OCI-LY3 (cell line): Measurements from ENCODE around the gene GBX2.

Experiments
- CTCF ChIP-seq: fragments of 200-600, 300-600 bp; sonication (generic); IDR thresholded peaks from 2 replicates; pipeline ENCODE4 v1.5.1; 2014; ENCODE audit warnings: antibody characterized with exemption, low read length, low read depth
- EZH2phosphoT487 ChIP-seq: fragments of 200-600 bp; shearing (Covaris generic); IDR thresholded peaks from 2 replicates; pipeline ENCODE4 v1.6.1; 2018; ENCODE audit warnings: antibody characterized with exemption, mixed run types, low read depth

DNA sequence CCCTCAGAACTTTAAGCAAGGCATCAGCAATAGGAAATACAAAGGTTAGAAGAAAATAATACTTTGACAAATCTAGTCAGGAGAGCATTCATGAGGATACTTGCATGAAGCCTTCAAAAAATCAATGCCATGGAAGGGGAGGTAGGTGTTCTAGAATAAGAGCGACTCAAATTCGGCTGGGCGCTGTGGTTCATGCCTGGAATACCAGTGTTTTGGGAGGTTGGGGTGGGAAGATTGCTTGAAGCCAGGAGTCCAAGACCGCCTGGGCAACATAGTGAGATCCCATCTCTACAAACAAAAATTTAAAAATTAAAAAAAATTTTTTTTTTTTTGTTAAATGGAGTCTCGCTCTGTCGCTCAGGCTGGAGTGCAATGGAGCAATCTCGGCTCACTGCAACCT lies 21.8 kb downstream of the GBX2 start:
- TF ChIP-seq CTCF: no peak
- no peak for TF ChIP-seq EZH2phosphoT487
